H9 (cell line): ENCODE data around the gene AQP7. TPM values are rescaled to one million over a fixed set of nuclear protein-coding genes. Genes with fewer than 3 reads are reported as not detected.

Experiments used
- DNase-seq: peaks from one replicate; pipeline ENCODE4 v3.0.0-alpha.2; 2017
- H2AFZ ChIP-seq: one replicate; pipeline ENCODE4 v1.6.1; 2013; ENCODE audit warnings: mild to moderate bottlenecking, low read length, control low read depth, moderate library complexity
- H2AK5ac ChIP-seq: 2 replicates; pipeline ENCODE4 v1.6.1; 2013; ENCODE audit warnings: low read length, control low read depth, mixed read lengths; ENCODE audit not compliant: insufficient read length
- H2BK120ac ChIP-seq: one replicate; pipeline ENCODE4 v1.6.1; 2013; ENCODE audit warnings: low read depth, mild to moderate bottlenecking, low read length, control low read depth, inconsistent platforms; ENCODE audit not compliant: poor library complexity, severe bottlenecking
- H2BK12ac ChIP-seq: 2 replicates; pipeline ENCODE4 v1.6.1; 2013; ENCODE audit warnings: low read length, control low read depth, mixed read lengths, low read depth; ENCODE audit not compliant: insufficient read length
- H2BK15ac ChIP-seq: 2 replicates; pipeline ENCODE4 v1.6.1; 2013; ENCODE audit warnings: low read depth, low read length, control low read depth
- H2BK20ac ChIP-seq: one replicate; pipeline ENCODE4 v1.6.1; 2013; ENCODE audit warnings: low read depth, mild to moderate bottlenecking, low read length, control low read depth, inconsistent platforms; ENCODE audit not compliant: poor library complexity, severe bottlenecking
- H2BK5ac ChIP-seq: 2 replicates; pipeline ENCODE4 v1.6.1; 2013; ENCODE audit warnings: low read length, control low read depth, mixed read lengths; ENCODE audit not compliant: insufficient read length
- H3K14ac ChIP-seq: 2 replicates; pipeline ENCODE4 v1.6.1; 2013; ENCODE audit warnings: low read length, control low read depth; ENCODE audit not compliant: insufficient read depth
- H3K18ac ChIP-seq: 2 replicates; pipeline ENCODE4 v1.6.1; 2013; ENCODE audit warnings: low read depth, mild to moderate bottlenecking, mixed read lengths, low read length, control low read depth; ENCODE audit not compliant: insufficient read length
- H3K23ac ChIP-seq: 2 replicates; pipeline ENCODE4 v1.6.1; 2013; ENCODE audit warnings: low read length, control low read depth, mixed read lengths, low read depth; ENCODE audit not compliant: insufficient read length
- H3K23me2 ChIP-seq: 2 replicates; pipeline ENCODE4 v1.6.1; 2013; ENCODE audit warnings: low read depth, mild to moderate bottlenecking, mixed read lengths, low read length, control low read depth; ENCODE audit not compliant: insufficient read length, poor library complexity, severe bottlenecking
- H3K27ac ChIP-seq: 2 replicates; pipeline ENCODE4 v1.5.1; 2013; ENCODE audit warnings: low read length, control low read depth, mixed read lengths, low read depth; ENCODE audit not compliant: insufficient read length
- H3K27me3 ChIP-seq: 2 replicates; pipeline ENCODE4 v1.6.1; 2013; ENCODE audit warnings: low read length, control low read depth, inconsistent platforms; ENCODE audit not compliant: insufficient read depth
- H3K4ac ChIP-seq: 2 replicates; pipeline ENCODE4 v1.6.1; 2013; ENCODE audit warnings: low read depth, mild to moderate bottlenecking, control low read depth, inconsistent platforms, low read length, moderate library complexity
- H3K4me1 ChIP-seq: 2 replicates; pipeline ENCODE4 v1.6.1; 2013; ENCODE audit warnings: low read length, control low read depth, inconsistent platforms; ENCODE audit not compliant: insufficient read depth
- H3K4me2 ChIP-seq: 2 replicates; pipeline ENCODE4 v1.6.1; 2013; ENCODE audit warnings: low read length, control low read depth, mixed read lengths; ENCODE audit not compliant: insufficient read length, insufficient read depth
- H3K56ac ChIP-seq: 2 replicates; pipeline ENCODE4 v1.6.1; 2013; ENCODE audit warnings: low read depth, mild to moderate bottlenecking, mixed read lengths, low read length, control low read depth; ENCODE audit not compliant: insufficient read length
- H3K79me1 ChIP-seq: 2 replicates; pipeline ENCODE4 v1.6.1; 2013; ENCODE audit warnings: low read depth, mild to moderate bottlenecking, moderate library complexity, low read length, control low read depth, inconsistent platforms; ENCODE audit not compliant: insufficient read depth, poor library complexity, severe bottlenecking
- H3K79me2 ChIP-seq: 2 replicates; pipeline ENCODE4 v1.6.1; 2013; ENCODE audit warnings: low read length, control low read depth, inconsistent platforms; ENCODE audit not compliant: insufficient read depth
- H3K9ac ChIP-seq: 2 replicates; pipeline ENCODE4 v1.6.1; 2013; ENCODE audit warnings: low read length, control low read depth, mixed read lengths; ENCODE audit not compliant: insufficient read length; ENCODE audit errors: extremely low read depth
- H3K9me3 ChIP-seq: one replicate; pipeline ENCODE4 v1.6.1; 2013; ENCODE audit warnings: low read depth, low read length, inconsistent platforms; ENCODE audit not compliant: control insufficient read depth
- H3T11ph ChIP-seq: one replicate; pipeline ENCODE4 v1.6.1; 2013; ENCODE audit warnings: mild to moderate bottlenecking, low read length, control low read depth, inconsistent platforms
- H4K20me1 ChIP-seq: one replicate; pipeline ENCODE4 v1.6.1; 2013; ENCODE audit not compliant: control insufficient read depth, insufficient read length, insufficient read depth
- H4K5ac ChIP-seq: 2 replicates; pipeline ENCODE4 v1.6.1; 2013; ENCODE audit warnings: low read depth, mild to moderate bottlenecking, mixed read lengths, low read length, control low read depth; ENCODE audit not compliant: insufficient read length
- H4K8ac ChIP-seq: replicated peaks from 2 replicates; pipeline ENCODE4 v1.6.1; 2013; ENCODE audit warnings: low read length, control low read depth, mixed read lengths, low read depth; ENCODE audit not compliant: insufficient read length
- H4K91ac ChIP-seq: 2 replicates; pipeline ENCODE4 v1.6.1; 2013; ENCODE audit warnings: low read depth, mild to moderate bottlenecking, moderate library complexity, mixed read lengths, low read length, control low read depth; ENCODE audit not compliant: insufficient read length
- H3K27ac Mint-ChIP-seq, 3 experiments: 2 replicates in 2 of 3; 3 replicates in 1 of 3; pipeline ENCODE4 v1.8.0; 2020 to 2021; ENCODE audit warnings: mixed read lengths in 3 of 3, mild to moderate bottlenecking in 1 of 3, moderate library complexity in 1 of 3
- H3K27me3 Mint-ChIP-seq: 2 replicates; pipeline ENCODE4 v1.8.0; 2021; ENCODE audit warnings: low read depth, mild to moderate bottlenecking, moderate library complexity, mixed read lengths
- H3K36me3 Mint-ChIP-seq, 3 experiments: 2 replicates in 2 of 3; 3 replicates in 1 of 3; pipeline ENCODE4 v1.8.0; 2020 to 2021; ENCODE audit warnings: low read depth in 3 of 3, mixed read lengths in 3 of 3; ENCODE audit not compliant: insufficient read depth in 1 of 3
- H3K4me1 Mint-ChIP-seq, 2 experiments: 2 replicates each; pipeline ENCODE4 v1.8.0; 2020; ENCODE audit warnings: mixed read lengths in 2 of 2
- H3K4me3 Mint-ChIP-seq, 2 experiments: 2 replicates in 1 of 2; 3 replicates in 1 of 2; pipeline ENCODE4 v1.8.0; 2020 to 2021; ENCODE audit warnings: mild to moderate bottlenecking in 2 of 2, mixed read lengths in 2 of 2, moderate library complexity in 1 of 2
- H3K9me3 Mint-ChIP-seq, 2 experiments: 2 replicates in 1 of 2; 3 replicates in 1 of 2; pipeline ENCODE4 v1.8.0; 2020; ENCODE audit warnings: mild to moderate bottlenecking in 2 of 2, mixed read lengths in 2 of 2, moderate library complexity in 1 of 2
- WGBS: extraction: QIAGEN DNeasy Blood & Tissue Kit; methylation state at CpG from one replicate; pipeline ENCODE4 v1.1.7; 2013; ENCODE audit warnings: missing lambda C conversion rate, low lambda C conversion rate, mixed read lengths; ENCODE audit not compliant: insufficient read length; ENCODE audit errors: extremely low coverage; 5-methylcytosine and 5-hydroxymethylcytosine counted together
- total RNA-seq: library from RNA; stranded (reverse); gene quantifications from 2 replicates; pipeline ENCODE4 v1.2.1, GENCODE V29; 2021
- TF ChIP-seq, protein P1 (sequence below): fragments of 200-600 bp; sonication (generic); conservative IDR thresholded peaks from 3 replicates; pipeline ENCODE4 v1.8.0; 2021; ENCODE audit warnings: antibody characterized with exemption, mild to moderate bottlenecking

The AQP7 gene
- total RNA-seq, 1 experiment from 2014 or later: not detected

DNA sequence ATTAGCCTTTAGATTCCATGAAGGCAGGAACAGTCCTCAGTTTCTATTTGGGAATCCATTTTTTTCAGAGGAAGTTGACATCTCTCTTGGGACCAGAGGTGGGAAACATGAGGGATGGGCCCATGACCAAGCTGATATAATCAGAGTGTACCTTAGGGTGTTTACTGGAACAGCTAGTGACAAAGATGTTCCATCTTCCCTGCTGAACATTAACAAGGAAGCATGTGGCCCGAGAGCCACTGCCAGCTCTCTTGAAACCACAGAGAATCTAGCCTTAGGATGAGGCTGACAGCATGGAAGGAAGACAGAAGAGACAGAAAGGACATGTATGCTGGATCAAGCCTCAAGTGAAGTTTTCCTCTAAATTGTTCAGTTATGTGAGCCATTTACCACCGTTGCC, 29.1 kb upstream of the AQP7 start:
- Histone ChIP-seq H3T11ph (no peak overlapping the region), H2BK15ac (no peak overlapping the region), H3K4ac (no peak overlapping the region), H3K4me2 (no peak overlapping the region), H2AFZ (no peak overlapping the region), H4K20me1 (no peaks in the 10 kb centered on the region), H2BK5ac (no peak overlapping the region), H3K18ac (no peak overlapping the region), H3K9ac (no peak overlapping the region), H3K23ac (no peak overlapping the region), H3K79me2 (no peaks in the 10 kb centered on the region), H3K9me3 (no peaks in the 10 kb centered on the region), H2BK20ac (no peak overlapping the region), H4K91ac (no peak overlapping the region), H2BK120ac (no peak overlapping the region), H4K5ac (no peak overlapping the region), H3K14ac (no peak overlapping the region), H3K4me1 (no peaks in the 10 kb centered on the region), H2BK12ac (no peak overlapping the region), H3K27me3 (no peaks in the 10 kb centered on the region), H3K56ac (no peak overlapping the region), H2AK5ac (no peak overlapping the region), H3K79me1 (no peaks in the 10 kb centered on the region), H3K27ac (no peak overlapping the region), H4K8ac (no peak overlapping the region), H3K23me2 (no peaks in the 10 kb centered on the region)
- no CpG with 5 or more reads among the region's 2 CpGs for WGBS
- Mint-ChIP-seq H3K4me1 (peaks cover 5 to 6% of the 10 kb centered on the region in 2 experiments), H3K9me3 (no peaks in the 10 kb centered on the region), H3K27ac (no peak overlapping the region), H3K36me3 (no peaks in the 10 kb centered on the region), H3K27me3 (no peaks in the 10 kb centered on the region; the same call in 1 of the 2 replicates), H3K4me3 (no peak overlapping the region)
- TF ChIP-seq, protein P1, sequence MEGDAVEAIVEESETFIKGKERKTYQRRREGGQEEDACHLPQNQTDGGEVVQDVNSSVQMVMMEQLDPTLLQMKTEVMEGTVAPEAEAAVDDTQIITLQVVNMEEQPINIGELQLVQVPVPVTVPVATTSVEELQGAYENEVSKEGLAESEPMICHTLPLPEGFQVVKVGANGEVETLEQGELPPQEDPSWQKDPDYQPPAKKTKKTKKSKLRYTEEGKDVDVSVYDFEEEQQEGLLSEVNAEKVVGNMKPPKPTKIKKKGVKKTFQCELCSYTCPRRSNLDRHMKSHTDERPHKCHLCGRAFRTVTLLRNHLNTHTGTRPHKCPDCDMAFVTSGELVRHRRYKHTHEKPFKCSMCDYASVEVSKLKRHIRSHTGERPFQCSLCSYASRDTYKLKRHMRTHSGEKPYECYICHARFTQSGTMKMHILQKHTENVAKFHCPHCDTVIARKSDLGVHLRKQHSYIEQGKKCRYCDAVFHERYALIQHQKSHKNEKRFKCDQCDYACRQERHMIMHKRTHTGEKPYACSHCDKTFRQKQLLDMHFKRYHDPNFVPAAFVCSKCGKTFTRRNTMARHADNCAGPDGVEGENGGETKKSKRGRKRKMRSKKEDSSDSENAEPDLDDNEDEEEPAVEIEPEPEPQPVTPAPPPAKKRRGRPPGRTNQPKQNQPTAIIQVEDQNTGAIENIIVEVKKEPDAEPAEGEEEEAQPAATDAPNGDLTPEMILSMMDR: no peak
- DNase-seq: no peak
